ENCODE data around the gene BLOC1S5. TPM values are rescaled to one million over a fixed set of nuclear protein-coding genes. Genes with fewer than 3 reads are reported as not detected.

BLOC1S5 gene
- total and polyA plus RNA-seq, 9 of the 15 experiments (the other 6 are each of a cell fraction or from before 2014, with no cell fraction given), result 8.5 to 41.0 (median 27.7) TPM

DNA sequence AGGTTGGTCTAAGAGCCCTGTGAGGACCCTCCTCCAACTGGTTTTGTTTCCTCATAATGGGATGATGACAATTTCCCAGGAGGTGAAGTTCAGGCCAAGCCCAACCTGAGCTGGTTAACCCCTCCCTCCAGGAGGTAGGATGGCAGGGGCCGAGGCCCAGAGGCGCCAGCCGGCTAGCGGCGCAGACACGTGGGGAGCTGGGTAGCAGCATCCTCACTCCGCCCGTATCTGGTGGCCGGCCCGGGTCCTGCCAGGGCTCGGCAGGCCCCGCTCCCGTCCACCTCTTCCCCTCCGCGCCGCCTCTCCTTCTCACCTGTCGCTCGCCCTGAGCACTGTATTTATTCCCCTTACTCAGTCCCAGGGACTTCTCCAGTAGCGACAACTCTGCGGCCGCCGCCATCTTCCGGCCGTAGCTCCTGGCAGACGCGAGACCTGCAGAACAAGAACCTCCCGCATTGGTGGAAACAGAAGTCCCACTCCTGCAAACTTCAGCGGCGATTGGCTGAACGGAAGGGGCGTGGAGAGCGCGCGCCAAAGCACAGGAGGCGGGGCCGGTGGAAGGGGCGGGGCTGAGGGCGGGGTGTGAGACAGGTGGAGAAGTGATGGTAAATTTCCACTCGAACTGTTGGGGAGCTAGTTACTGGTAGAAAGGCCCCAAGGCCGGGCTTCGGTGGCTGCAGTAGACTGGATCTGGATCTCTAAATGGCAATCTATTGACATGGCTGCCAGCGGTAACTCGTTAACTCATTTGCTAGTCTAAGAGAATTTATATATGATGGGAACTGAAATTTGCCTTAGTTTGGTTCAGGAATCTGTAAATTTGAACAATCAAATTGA is 38.2 kb upstream of the BLOC1S5 start, which contains the start of gene EEF1E1:
TSS of gene EEF1E1 (minus strand) at position 427 of the 837 bp plus-strand sequence. CDS start at position 400, 27 bp downstream.
- FAIRE-seq (peak; percentile 87), ATAC-seq (peak; percentile 91), DNase-seq (ENCODE audit: extremely low read depth in 1 of 4, low spot score in 3 of 4) (peak; percentile 99)
- Histone ChIP-seq H3K36me3 (ENCODE audit: control insufficient read depth, insufficient read depth, low read length) (peaks cover 30% of the 10 kb centered on the region), H3K9ac (ENCODE audit: insufficient read depth in 1 of 2, low read depth in 2 of 2, low read length in 2 of 2) (peak within 1 kb of the TSS; percentile 96 to 97), H3K9me1 (ENCODE audit: control insufficient read depth, insufficient read depth, low read length) (no peaks in the 10 kb centered on the region), H2AFZ (ENCODE audit: low read depth, low read length) (peak within 1 kb of the TSS; percentile 90), H4K20me1 (replicated peaks; ENCODE audit: control insufficient read depth, insufficient read depth, low read length) (no peaks in the 10 kb centered on the region; the same call in 1 of the 2 replicates), H3K9me3 (replicated peaks; ENCODE audit: control insufficient read depth, insufficient read depth, low read depth, low read length) (no peaks in the 10 kb centered on the region), H3K27ac (ENCODE audit: extremely low read depth, low read depth, low read length) (peak within 1 kb of the TSS; percentile 85), H3K4me1 (replicated peaks in 1 of 2; ENCODE audit: control insufficient read depth in 2 of 2, insufficient read depth in 2 of 2, low read length in 2 of 2) (peaks cover 5 to 18% of the 10 kb centered on the region in 2 experiments; a peak in 3 of 5 replicates), H3K4me3 (peak within 1 kb of the TSS; percentile 81), H3K4me2 (ENCODE audit: insufficient read depth, low read length) (peak within 1 kb of the TSS; percentile 94), H3K27me3 (ENCODE audit: control insufficient read depth in 2 of 2, insufficient read depth in 2 of 2, low read length in 2 of 2) (no peaks in the 10 kb centered on the region), H3K79me2 (ENCODE audit: control insufficient read depth, insufficient read depth, low read length) (peaks cover 55% of the 10 kb centered on the region)
- under 1% methylated on average over 41 of the region's 43 CpGs for WGBS (ENCODE audit: insufficient coverage, low coverage, missing lambda C conversion rate)
- CTCF ChIA-PET (ENCODE audit: low intra/inter-chr PET ratio), result no interaction called here
- in situ Hi-C loops (cut with MboI), result no loop called here
- BruUV-seq (replicated peaks), result TSS peak; percentile 48
- intact Hi-C loops (cut with micrococcal nuclease), result loop anchor here (2.0 to 10.0 kb wide), 2 partner anchors 38 to 332 kb away; partner anchors contain the start of genes BLOC1S5 and SLC35B3
- POLR2A ChIA-PET, result interaction anchor here (0.6 to 2.0 kb wide), 16 partner anchors 8 to 1663 kb away, joined by 3 to 10 read pairs (median 3); no protein-coding TSS in a partner anchor
- TF ChIP-seq HLTF (IDR thresholded peaks at IDR 0.05), result peak; percentile 59; the same call in 1 of the 2 replicates
- TF ChIP-seq RBM25 (IDR thresholded peaks at IDR 0.05; ENCODE audit: low read depth, low read length, severe bottlenecking), result peak; percentile 69
- no peak for TF ChIP-seq ZNF644 (tag; IDR thresholded peaks at IDR 0.05; ENCODE audit: low read depth)
- TF ChIP-seq RB1 (IDR thresholded peaks at IDR 0.05; ENCODE audit: low read depth), result peak; percentile 62; the same call in 1 of the 2 replicates
- no peak for TF ChIP-seq ZNF282 (CRISPR knock-in tag; IDR thresholded peaks at IDR 0.05)
- no peak for TF ChIP-seq ZNF354B (CRISPR knock-in tag; IDR thresholded peaks at IDR 0.05)
- no peak for TF ChIP-seq MAFG (tag; conservative IDR thresholded peaks at IDR 0.05)
- TF ChIP-seq ATF7 (IDR thresholded peaks at IDR 0.05), result peak; percentile 59; the same call in 1 of the 2 replicates
- TF ChIP-seq, protein P1, sequence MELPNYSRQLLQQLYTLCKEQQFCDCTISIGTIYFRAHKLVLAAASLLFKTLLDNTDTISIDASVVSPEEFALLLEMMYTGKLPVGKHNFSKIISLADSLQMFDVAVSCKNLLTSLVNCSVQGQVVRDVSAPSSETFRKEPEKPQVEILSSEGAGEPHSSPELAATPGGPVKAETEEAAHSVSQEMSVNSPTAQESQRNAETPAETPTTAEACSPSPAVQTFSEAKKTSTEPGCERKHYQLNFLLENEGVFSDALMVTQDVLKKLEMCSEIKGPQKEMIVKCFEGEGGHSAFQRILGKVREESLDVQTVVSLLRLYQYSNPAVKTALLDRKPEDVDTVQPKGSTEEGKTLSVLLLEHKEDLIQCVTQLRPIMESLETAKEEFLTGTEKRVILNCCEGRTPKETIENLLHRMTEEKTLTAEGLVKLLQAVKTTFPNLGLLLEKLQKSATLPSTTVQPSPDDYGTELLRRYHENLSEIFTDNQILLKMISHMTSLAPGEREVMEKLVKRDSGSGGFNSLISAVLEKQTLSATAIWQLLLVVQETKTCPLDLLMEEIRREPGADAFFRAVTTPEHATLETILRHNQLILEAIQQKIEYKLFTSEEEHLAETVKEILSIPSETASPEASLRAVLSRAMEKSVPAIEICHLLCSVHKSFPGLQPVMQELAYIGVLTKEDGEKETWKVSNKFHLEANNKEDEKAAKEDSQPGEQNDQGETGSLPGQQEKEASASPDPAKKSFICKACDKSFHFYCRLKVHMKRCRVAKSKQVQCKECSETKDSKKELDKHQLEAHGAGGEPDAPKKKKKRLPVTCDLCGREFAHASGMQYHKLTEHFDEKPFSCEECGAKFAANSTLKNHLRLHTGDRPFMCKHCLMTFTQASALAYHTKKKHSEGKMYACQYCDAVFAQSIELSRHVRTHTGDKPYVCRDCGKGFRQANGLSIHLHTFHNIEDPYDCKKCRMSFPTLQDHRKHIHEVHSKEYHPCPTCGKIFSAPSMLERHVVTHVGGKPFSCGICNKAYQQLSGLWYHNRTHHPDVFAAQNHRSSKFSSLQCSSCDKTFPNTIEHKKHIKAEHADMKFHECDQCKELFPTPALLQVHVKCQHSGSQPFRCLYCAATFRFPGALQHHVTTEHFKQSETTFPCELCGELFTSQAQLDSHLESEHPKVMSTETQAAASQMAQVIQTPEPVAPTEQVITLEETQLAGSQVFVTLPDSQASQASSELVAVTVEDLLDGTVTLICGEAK (IDR thresholded peaks at IDR 0.05), result 0 out of 2 replicates have a peak, but pooled peaks have one; percentile 51
- TF ChIP-seq, protein P1 (CRISPR knock-in tag; IDR thresholded peaks at IDR 0.05), result no peak
